Measurements from ENCODE around the gene C1QTNF7.

C1QTNF7 gene

DNA sequence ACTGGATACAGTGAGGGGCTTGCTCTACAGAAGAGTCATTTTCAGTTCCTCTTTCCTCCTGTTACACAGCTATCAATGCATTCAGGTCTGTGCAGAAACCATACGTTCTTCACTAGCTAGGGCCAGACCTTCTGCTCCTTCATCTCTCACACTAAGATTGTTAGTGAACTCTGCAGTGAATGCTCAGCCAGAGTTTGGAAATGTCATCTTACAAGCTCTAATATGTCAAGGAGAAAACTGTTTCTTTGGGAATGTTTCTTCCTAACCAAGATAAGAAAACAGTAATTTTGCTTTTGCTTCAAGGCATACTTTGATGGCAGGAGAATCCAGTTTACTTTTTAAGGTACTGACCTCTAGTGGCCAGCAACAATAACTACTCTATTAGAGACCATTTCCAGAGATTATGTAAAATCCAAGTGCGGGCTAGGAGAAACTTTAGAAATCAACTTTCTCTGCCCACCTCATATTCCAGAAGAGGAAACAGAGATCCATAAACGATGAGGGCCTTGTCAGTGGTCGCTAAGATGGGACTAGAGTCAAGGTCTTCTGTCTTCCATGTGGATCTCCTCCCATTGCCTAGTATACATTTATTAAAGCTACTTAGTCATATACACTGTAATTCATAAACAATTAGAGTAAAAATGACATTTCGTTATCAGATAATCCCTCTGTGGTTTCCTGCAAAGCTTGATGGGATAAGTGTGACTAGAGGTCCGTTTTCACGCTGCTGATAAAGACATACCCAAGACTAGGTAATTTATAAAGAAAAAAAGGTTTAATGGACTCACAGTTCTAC, 29.8 kb downstream of the C1QTNF7 start:
- no peak for DNase-seq (ENCODE audit: low read depth in 2 of 2)

DNA sequence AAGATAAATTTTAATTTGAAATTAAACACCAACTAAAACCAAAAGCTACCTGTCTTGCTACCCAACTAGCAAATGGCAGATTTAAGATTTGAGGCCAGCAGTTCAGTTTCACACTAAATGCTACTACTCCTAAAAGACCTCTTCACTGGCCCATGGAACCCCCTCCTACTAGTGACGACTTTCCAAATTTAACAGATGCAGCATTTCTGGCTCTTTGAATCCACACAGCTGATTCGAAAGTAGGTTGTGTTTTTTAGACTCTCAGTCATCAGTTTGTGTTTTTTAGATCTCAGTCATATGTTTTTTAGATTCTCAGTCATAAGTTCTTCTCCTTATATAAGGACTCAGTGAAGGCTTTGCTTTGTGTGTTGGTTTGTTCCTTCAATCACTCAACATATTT, 30.8 kb downstream of the C1QTNF7 start:
- no peak for DNase-seq (ENCODE audit: low read depth in 2 of 2)

DNA sequence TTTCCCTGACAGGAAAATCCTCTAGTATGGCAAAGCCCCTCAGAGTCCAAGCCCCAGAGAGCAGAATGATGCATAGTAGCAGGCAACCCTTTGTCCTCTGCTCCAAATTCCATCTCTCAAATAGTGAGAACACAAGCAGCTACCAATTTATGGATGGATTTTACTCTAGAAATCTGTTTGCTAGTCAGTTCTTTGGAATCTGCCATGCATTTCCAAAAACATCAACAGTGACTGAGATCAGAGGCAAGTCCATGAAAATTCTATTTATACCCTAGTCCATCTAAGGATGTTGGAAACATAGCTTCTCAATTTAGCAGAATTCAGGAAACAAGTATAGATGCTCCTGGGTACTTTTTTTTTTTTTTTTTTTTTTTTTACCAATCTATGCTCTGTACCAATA, 31.9 kb downstream of the C1QTNF7 start:
- DNase-seq (ENCODE audit: low read depth in 2 of 2), result no peak

GRCh38 chr4:15466596-15466995, 38.8 kb downstream of the C1QTNF7 start:
- no peak for DNase-seq (ENCODE audit: low read depth in 2 of 2)

- no peak for DNase-seq (ENCODE audit: low read depth in 2 of 2)
Observed at GRCh38 chr4:15469402-15470127, 41.7 kb downstream of the C1QTNF7 start, which contains the start of gene CC2D2A. CC2D2A (plus strand) TSS chr4:15469882; CDS start chr4:15475933, 6,051 bp downstream.

DNA sequence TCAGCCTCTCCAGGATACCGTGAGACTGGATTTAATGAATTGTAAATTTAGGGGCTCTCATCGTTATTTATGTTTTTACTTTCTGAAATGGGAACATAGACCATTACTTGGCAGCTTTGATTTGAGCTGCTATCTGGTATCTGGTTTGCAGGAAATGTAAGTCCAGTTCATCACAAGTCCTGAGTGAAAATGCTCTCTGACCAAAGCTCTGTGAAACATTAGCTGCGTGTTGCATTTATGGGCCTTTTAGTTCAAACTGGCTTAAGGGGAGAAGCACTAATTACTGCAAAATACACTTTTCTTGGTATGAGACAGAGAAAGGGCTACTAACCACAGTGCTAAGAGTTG, 42.3 kb downstream of the C1QTNF7 start:
- no peak for DNase-seq (ENCODE audit: low read depth in 2 of 2)

- no peak for DNase-seq (ENCODE audit: low read depth in 2 of 2)
Observed at GRCh38 chr4:15476396-15476795, 48.6 kb downstream of the C1QTNF7 start.

- no peak for DNase-seq (ENCODE audit: low read depth in 2 of 2)
Observed at GRCh38 chr4:15478724-15479088, 50.9 kb downstream of the C1QTNF7 start.

- no peak for DNase-seq (ENCODE audit: low read depth in 2 of 2)
Observed at GRCh38 chr4:15479089-15479912, 51.5 kb downstream of the C1QTNF7 start.

- DNase-seq (ENCODE audit: low read depth in 2 of 2), result no peak
Observed at GRCh38 chr4:15479913-15480185, 52.0 kb downstream of the C1QTNF7 start.

DNA sequence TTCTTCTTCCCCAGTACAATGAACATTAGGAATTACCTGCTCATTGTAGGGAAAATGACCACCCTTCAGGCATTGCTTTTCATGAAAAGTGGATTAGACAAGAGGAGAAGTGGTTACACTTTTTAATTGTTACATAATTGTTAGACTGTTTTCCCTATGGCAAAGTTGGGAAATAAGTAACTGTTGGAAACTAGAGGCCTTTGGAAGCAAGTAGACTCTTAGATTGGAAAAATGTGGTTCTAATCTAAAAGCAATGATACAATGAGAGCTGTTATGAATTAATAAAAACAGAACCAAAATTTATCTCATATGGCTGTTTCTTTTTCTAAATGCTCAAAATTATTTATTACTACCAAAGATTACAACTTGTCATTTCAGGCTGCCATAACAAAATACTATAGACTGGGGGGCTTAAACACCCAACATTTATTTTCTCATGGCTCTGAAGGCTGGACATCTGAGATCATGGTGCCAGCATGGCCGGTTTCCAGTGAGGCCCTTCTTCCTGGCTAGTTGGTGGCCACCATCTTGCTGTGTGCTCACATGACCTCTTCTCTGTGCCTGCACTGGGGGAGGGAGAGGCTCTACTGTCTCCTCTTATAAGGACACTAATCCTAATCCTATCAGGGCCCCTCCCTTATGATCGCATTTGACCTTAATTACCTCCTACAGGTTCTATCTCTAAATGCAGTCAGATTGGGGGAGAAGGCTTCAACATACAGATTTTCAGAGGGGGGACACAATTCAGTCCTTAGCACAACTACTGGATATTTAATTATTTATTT, 54.3 kb downstream of the C1QTNF7 start:
- no peak for DNase-seq (ENCODE audit: low read depth in 2 of 2)

GRCh38 chr4:15482842-15483241, 55.0 kb downstream of the C1QTNF7 start:
- DNase-seq (ENCODE audit: low read depth in 2 of 2), result no peak

DNA sequence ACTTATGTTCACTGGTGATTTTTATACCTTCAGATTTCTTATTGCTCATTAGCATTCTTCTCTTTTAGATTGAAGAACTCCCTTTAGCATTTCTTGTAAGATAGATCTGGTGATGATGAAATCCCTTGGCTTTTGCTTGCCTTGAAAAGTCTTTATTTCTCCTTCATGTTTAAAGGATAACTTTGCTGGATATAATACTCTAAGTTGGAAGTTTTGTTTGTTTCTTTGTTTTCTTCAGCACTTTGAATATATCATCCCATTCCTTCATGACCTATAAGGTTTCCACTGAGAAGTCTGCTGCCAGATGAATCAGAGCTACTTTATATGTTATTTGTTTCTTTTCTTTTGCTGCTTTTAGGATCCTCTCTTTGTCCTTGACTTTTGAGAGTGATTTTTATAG, 60.3 kb downstream of the C1QTNF7 start:
- no peak for DNase-seq (ENCODE audit: low read depth in 2 of 2)

DNA sequence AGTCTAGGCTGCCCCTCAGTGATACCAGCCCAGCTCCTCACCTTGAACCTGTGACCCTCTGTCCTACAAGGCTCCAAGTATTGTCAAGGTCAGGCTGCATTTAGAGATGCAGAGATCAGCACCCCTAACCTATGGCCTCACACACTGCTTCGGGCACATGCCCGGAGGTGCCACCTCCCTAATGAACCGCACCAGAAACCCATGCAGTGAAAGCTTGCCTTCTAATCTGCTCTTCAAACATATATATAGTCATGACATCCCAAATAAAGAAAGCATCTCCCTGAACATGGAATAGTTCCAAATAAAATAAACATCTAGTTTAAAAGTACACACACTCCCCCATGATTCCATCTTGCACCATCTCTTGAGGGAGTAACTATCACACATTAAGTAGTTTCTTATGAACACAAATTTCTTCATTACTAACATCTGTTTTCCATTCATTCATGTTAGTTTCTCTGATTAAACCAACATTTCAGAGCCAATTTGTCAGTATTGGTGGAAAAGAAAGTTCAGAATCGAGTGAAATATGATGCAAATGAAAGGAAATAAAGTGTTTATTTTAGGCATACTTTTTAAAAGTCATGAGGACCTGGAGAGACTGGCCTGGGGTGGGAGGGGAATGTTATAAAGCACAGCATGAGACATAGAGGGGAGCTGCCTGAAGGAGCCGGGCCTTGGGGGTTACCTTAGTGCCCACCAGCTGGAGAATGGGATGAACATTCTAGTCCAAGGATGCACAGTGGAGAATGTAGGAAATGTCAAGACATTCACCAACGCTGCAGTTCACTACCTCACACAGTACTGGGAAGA, 61.0 kb downstream of the C1QTNF7 start:
- DNase-seq (ENCODE audit: low read depth in 2 of 2), result no peak

DNA sequence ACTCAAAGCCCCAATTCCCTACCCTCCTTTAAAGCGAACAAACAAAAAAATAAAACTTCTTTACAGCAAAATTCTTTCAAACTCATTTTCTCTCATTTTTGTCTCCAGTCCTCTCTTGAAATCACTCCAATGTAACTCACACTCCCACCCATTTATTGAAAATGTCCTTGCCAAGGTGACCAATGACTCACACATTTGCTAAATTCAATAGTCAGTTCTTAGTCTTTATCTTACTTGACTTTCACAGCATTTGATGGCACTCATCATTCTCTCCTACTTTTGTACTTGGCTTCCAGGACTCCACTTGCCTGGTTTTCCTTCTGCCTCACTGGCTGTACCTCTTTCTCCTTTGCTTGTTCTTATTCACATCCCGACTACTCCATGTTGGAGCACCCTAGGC, 61.7 kb downstream of the C1QTNF7 start:
- no peak for DNase-seq (ENCODE audit: low read depth in 2 of 2)

DNA sequence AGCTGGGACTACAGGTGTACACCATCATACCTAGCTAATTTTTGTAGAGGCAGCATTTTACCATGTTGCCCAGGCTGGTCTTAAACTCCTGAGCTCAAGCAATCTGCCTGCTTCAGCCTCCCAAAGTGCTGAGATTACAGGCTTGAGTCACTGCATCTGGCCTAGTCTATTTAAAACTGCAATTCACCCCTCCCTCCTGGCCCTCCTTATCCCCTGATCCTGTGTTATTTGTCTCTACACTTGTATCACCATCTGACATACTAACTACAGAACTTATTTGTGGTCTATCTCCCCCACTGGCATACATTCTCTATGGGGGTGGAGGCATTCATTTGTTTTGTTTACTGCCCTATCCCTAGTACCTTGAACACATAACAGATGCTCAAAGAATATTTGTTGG, 65.6 kb downstream of the C1QTNF7 start:
- no peak for DNase-seq (ENCODE audit: low read depth in 2 of 2)

- DNase-seq (ENCODE audit: low read depth in 2 of 2), result no peak
Observed at GRCh38 chr4:15495621-15496020, 67.8 kb downstream of the C1QTNF7 start.
